Measurements from ENCODE around the gene MCC.

Gene MCC

GRCh38 chr5:113224605-113225065 lies 263.6 kb downstream of the MCC start:
- no peak for DNase-seq (ENCODE audit: low read depth in 2 of 2)

- DNase-seq (ENCODE audit: low read depth in 2 of 2), result no peak
Observed at GRCh38 chr5:113223831-113224604, 264.2 kb downstream of the MCC start.

GRCh38 chr5:113223315-113223714 lies 264.9 kb downstream of the MCC start:
- no peak for DNase-seq (ENCODE audit: low read depth in 2 of 2)

GRCh38 chr5:113221294-113222176 lies 266.7 kb downstream of the MCC start:
- no peak for DNase-seq (ENCODE audit: low read depth in 2 of 2)

GRCh38 chr5:113219695-113220094 lies 268.6 kb downstream of the MCC start:
- no peak for DNase-seq (ENCODE audit: low read depth in 2 of 2)

GRCh38 chr5:113218906-113219517 lies 269.2 kb downstream of the MCC start:
- DNase-seq (ENCODE audit: low read depth in 2 of 2), result no peak

GRCh38 chr5:113218200-113218599 lies 270.1 kb downstream of the MCC start:
- no peak for DNase-seq (ENCODE audit: low read depth in 2 of 2)

- DNase-seq (ENCODE audit: low read depth in 2 of 2), result no peak
Observed at GRCh38 chr5:113217619-113218184, 270.6 kb downstream of the MCC start.

GRCh38 chr5:113216545-113216944 lies 271.7 kb downstream of the MCC start:
- DNase-seq (ENCODE audit: low read depth in 2 of 2), result no peak

GRCh38 chr5:113215401-113216060 lies 272.7 kb downstream of the MCC start:
- no peak for DNase-seq (ENCODE audit: low read depth in 2 of 2)

- no peak for DNase-seq (ENCODE audit: low read depth in 2 of 2)
Observed at GRCh38 chr5:113214606-113215323, 273.5 kb downstream of the MCC start.

GRCh38 chr5:113213551-113214425 lies 274.5 kb downstream of the MCC start:
- no peak for DNase-seq (ENCODE audit: low read depth in 2 of 2)

- peak; percentile 69 to 70 for DNase-seq (ENCODE audit: low read depth in 2 of 2)
Observed at GRCh38 chr5:113212244-113212920, 275.9 kb downstream of the MCC start.

- DNase-seq (ENCODE audit: low read depth in 2 of 2), result no peak
Observed at GRCh38 chr5:113209498-113209897, 278.8 kb downstream of the MCC start.

- no peak for DNase-seq (ENCODE audit: low read depth in 2 of 2)
Observed at GRCh38 chr5:113205807-113206206, 282.4 kb downstream of the MCC start.

GRCh38 chr5:113205323-113205722 lies 282.9 kb downstream of the MCC start:
- DNase-seq (ENCODE audit: low read depth in 2 of 2), result no peak

GRCh38 chr5:113204525-113205161 lies 283.6 kb downstream of the MCC start:
- DNase-seq (ENCODE audit: low read depth in 2 of 2), result no peak

GRCh38 chr5:113203916-113204315 lies 284.3 kb downstream of the MCC start:
- no peak for DNase-seq (ENCODE audit: low read depth in 2 of 2)

Data from fibroblast of skin of left quadriceps (primary cell).